ENCODE measurements around the gene PCDHB4. TPM values are rescaled to one million over a fixed set of nuclear protein-coding genes. Genes with fewer than 3 reads are reported as not detected.

Gene PCDHB4
- total and polyA plus RNA-seq, 2 of the 8 experiments (the other 6 are each of a cell fraction or from before 2014, with no cell fraction given), result 1.3 to 1.5 TPM

DNA sequence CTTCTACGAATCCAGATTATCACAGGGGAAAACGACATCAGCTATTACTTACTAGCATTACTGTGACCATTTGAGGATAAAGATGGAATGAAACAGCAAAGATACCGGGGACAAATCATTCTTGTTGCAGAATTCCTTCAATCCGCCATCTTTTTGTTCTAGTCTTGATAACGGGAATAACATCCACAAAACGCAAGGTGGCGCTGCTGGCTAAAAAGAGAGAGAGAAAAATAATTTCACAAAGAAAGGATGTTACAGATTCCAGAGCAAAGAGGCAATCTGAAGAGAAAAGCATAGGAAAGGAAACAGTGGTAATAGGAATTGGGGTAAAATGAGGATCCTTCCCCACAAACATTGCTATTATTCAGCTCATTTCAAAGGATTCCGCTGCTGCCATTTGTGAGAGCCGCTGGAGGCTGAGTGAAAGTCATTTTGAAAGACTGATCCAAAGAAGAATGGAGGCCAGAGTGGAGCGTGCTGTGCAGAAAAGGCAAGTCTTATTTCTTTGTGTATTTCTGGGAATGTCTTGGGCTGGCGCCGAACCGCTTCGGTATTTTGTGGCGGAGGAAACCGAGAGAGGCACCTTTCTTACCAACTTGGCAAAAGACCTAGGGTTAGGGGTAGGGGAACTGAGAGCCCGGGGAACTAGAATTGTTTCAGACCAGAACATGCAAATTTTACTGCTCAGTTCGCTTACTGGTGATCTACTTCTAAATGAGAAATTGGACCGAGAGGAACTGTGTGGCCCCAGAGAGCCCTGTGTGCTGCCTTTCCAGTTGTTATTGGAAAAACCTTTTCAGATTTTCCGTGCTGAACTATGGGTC, 51.0 kb downstream of the PCDHB4 start, which contains the start of gene PCDHB7:
Gene PCDHB7 (plus strand): TSS at position 264 of the 824 bp plus-strand sequence. CDS start 192 bp downstream, at position 456.
- Histone ChIP-seq H3K14ac (ENCODE audit: insufficient read length) (no peak within 1 kb of the TSS), H3K4me2 (ENCODE audit: insufficient read depth in 1 of 2, low read depth in 2 of 2, low read length in 2 of 2) (no peak within 1 kb of the TSS), H3K9ac (replicated peaks in 1 of 4; ENCODE audit: extremely low read depth in 1 of 4, low read depth in 3 of 4, low read length in 3 of 4) (no peak within 1 kb of the TSS), H3K18ac (ENCODE audit: extremely low read depth, low read length) (no peak within 1 kb of the TSS), H2AFZ (ENCODE audit: low read length) (peak within 1 kb of the TSS; percentile 76; the same call in 1 of the 2 replicates), H4K8ac (ENCODE audit: extremely low read depth, insufficient read depth, low read length) (no peak within 1 kb of the TSS), H3K23me2 (ENCODE audit: low read depth, low read length) (no peaks in the 10 kb centered on the region), H2BK12ac (ENCODE audit: low read depth, low read length) (no peak within 1 kb of the TSS), H3K27me3 (replicated peaks in 1 of 4; ENCODE audit: control insufficient read depth in 3 of 4, extremely low read depth in 1 of 4, insufficient read depth in 3 of 4, low read length in 3 of 4) (no peaks in the 10 kb centered on the region), H3K4me3 (ENCODE audit: extremely low read depth in 1 of 4, insufficient read depth in 2 of 4, low read depth in 3 of 4, low read length in 4 of 4) (no peak within 1 kb of the TSS), H2BK120ac (replicated peaks; ENCODE audit: low read depth, low read length) (no peak within 1 kb of the TSS), H4K20me1 (replicated peaks in 1 of 2; ENCODE audit: control insufficient read depth in 1 of 2, insufficient read depth in 2 of 2, low read length in 2 of 2) (no peaks in the 10 kb centered on the region), H2BK5ac (ENCODE audit: low read depth, low read length) (no peak within 1 kb of the TSS), H3K79me2 (ENCODE audit: control insufficient read depth in 1 of 2, insufficient read depth in 2 of 2, low read length in 2 of 2) (no peaks in the 10 kb centered on the region), H2BK20ac (ENCODE audit: low read length) (no peak within 1 kb of the TSS), H3K4me1 (replicated peaks in 1 of 4; ENCODE audit: control insufficient read depth in 3 of 4, insufficient read depth in 4 of 4, low read length in 3 of 4) (no peaks in the 10 kb centered on the region), H3K4ac (replicated peaks; ENCODE audit: insufficient read length, low read depth, low read length) (no peak within 1 kb of the TSS), H2BK15ac (ENCODE audit: low read length) (no peak within 1 kb of the TSS), H2AK5ac (ENCODE audit: low read depth, low read length) (no peak within 1 kb of the TSS), H3K27ac (ENCODE audit: low read depth, low read length) (no peak within 1 kb of the TSS), H3K36me3 (ENCODE audit: control insufficient read depth in 2 of 4, insufficient read depth in 4 of 4, low read length in 3 of 4) (no peaks in the 10 kb centered on the region), H3K23ac (ENCODE audit: insufficient read length) (no peak within 1 kb of the TSS), H3K9me3 (ENCODE audit: insufficient read depth in 2 of 2, low read depth in 1 of 2, low read length in 1 of 2) (peaks cover 0 to 15% of the 10 kb centered on the region in 2 experiments; a peak in 1 of 4 replicates), H3K56ac (replicated peaks; ENCODE audit: insufficient read length, low read depth, low read length) (no peak within 1 kb of the TSS), H4K91ac (replicated peaks; ENCODE audit: insufficient read length, low read length) (no peak within 1 kb of the TSS), H4K5ac (ENCODE audit: insufficient read length, low read depth, low read length) (no peak within 1 kb of the TSS), H3K79me1 (ENCODE audit: low read depth, low read length) (no peaks in the 10 kb centered on the region)
- POLR2A ChIA-PET (ENCODE audit: partially characterized antibody), result no interaction called here
- WGBS, 2 experiments (ENCODE audit: extremely low coverage in 1 of 2, insufficient coverage in 1 of 2, insufficient read length in 1 of 2, insufficient replicate concordance in 2 of 2, low coverage in 1 of 2, low lambda C conversion rate in 2 of 2, missing lambda C conversion rate in 1 of 2), result 65% methylated on average over 20 of the region's 20 CpGs; no CpG with 5 or more reads in 1 of the 2 experiments
- CTCF ChIA-PET (ENCODE audit: partially characterized antibody), result interaction anchor here (0.6 to 4.2 kb wide), 14 partner anchors 10 to 395 kb away, joined by 3 to 29 read pairs (median 4); partner anchors contain the start of genes PCDHB14, PCDHB16, PCDHB2 and PCDHB5
- DNase-seq (ENCODE audit: low read depth in 1 of 2, low spot score in 2 of 2) (no peak), FAIRE-seq (peak; percentile 76)
- TF ChIP-seq RAD21 (IDR thresholded peaks at IDR 0.05 in 1 of 2, conservative IDR thresholded peaks at IDR 0.05 in 1 of 2; ENCODE audit: low read depth in 2 of 2, low read length in 2 of 2) (peak; percentile 69 to 71), POLR2AphosphoS5 (IDR thresholded peaks at IDR 0.05; ENCODE audit: low read depth, low read length) (no peak), RFX5 (IDR thresholded peaks at IDR 0.05; ENCODE audit: borderline replicate concordance, low read depth, low read length) (no peak), MAFK (IDR thresholded peaks at IDR 0.05; ENCODE audit: low read depth, low read length) (no peak), BRCA1 (IDR thresholded peaks at IDR 0.05; ENCODE audit: low read depth, low read length) (no peak), GABPA (IDR thresholded peaks at IDR 0.05; ENCODE audit: borderline replicate concordance, insufficient read depth, low read length) (no peak), SUZ12 (IDR thresholded peaks at IDR 0.05; ENCODE audit: low read length) (no peak), EZH2 (IDR thresholded peaks at IDR 0.05; ENCODE audit: low read depth, low read length, severe bottlenecking) (no peak), PHF8 (conservative IDR thresholded peaks at IDR 0.05; ENCODE audit: low read depth, low read length) (no peak)

Measured in H1 (cell line).